Measurements from ENCODE around the gene IFT43.
"Not testable (repeated sequence)": the region's sequence is repeated elsewhere in the genome, so short reads cannot be mapped to it uniquely, and the experiment has no call there.

The IFT43 gene

GRCh38 chr14:76002383-76002782 is 16.8 kb downstream of the IFT43 start:
- Histone ChIP-seq H3K4me1 (ENCODE audit: control insufficient read depth, insufficient read depth, low read length) (no peaks in the 10 kb centered on the region), H3K4me3 (ENCODE audit: low read length) (no peak overlapping the region), H3K27me3 (ENCODE audit: control insufficient read depth, insufficient read depth, low read length) (no peaks in the 10 kb centered on the region), H3K9ac (ENCODE audit: low read length) (no peak overlapping the region), H3K36me3 (ENCODE audit: control insufficient read depth, insufficient read depth, low read length) (no peaks in the 10 kb centered on the region), H3K9me3 (ENCODE audit: control insufficient read depth, low read length) (no peaks in the 10 kb centered on the region)

GRCh38 chr14:76006253-76006652 is 20.7 kb downstream of the IFT43 start:
- Histone ChIP-seq H3K27me3 (ENCODE audit: control insufficient read depth, insufficient read depth, low read length) (no peaks in the 10 kb centered on the region), H3K9me3 (ENCODE audit: control insufficient read depth, low read length) (no peaks in the 10 kb centered on the region), H3K36me3 (ENCODE audit: control insufficient read depth, insufficient read depth, low read length) (no peaks in the 10 kb centered on the region), H3K4me3 (ENCODE audit: low read length) (no peak overlapping the region), H3K4me1 (ENCODE audit: control insufficient read depth, insufficient read depth, low read length) (no peaks in the 10 kb centered on the region), H3K9ac (ENCODE audit: low read length) (no peak overlapping the region)

- Histone ChIP-seq H3K9ac (ENCODE audit: low read length) (no peak overlapping the region), H3K27me3 (ENCODE audit: control insufficient read depth, insufficient read depth, low read length) (no peaks in the 10 kb centered on the region), H3K4me1 (ENCODE audit: control insufficient read depth, insufficient read depth, low read length) (no peaks in the 10 kb centered on the region), H3K4me3 (ENCODE audit: low read length) (no peak overlapping the region), H3K36me3 (ENCODE audit: control insufficient read depth, insufficient read depth, low read length) (no peaks in the 10 kb centered on the region), H3K9me3 (ENCODE audit: control insufficient read depth, low read length) (no peaks in the 10 kb centered on the region)
Observed at GRCh38 chr14:76007379-76007778, 21.8 kb downstream of the IFT43 start.

- Histone ChIP-seq H3K9me3 (ENCODE audit: control insufficient read depth, low read length) (no peaks in the 10 kb centered on the region), H3K4me1 (ENCODE audit: control insufficient read depth, insufficient read depth, low read length) (no peaks in the 10 kb centered on the region), H3K4me3 (ENCODE audit: low read length) (no peak overlapping the region), H3K27me3 (ENCODE audit: control insufficient read depth, insufficient read depth, low read length) (no peaks in the 10 kb centered on the region), H3K9ac (ENCODE audit: low read length) (no peak overlapping the region), H3K36me3 (ENCODE audit: control insufficient read depth, insufficient read depth, low read length) (no peaks in the 10 kb centered on the region)
Observed at GRCh38 chr14:76007852-76008251, 22.3 kb downstream of the IFT43 start.

- H3K9ac ChIP-seq (ENCODE audit: low read length); H3K27me3 ChIP-seq (ENCODE audit: control insufficient read depth, insufficient read depth, low read length); H3K4me1 ChIP-seq (ENCODE audit: control insufficient read depth, insufficient read depth, low read length); H3K9me3 ChIP-seq (ENCODE audit: control insufficient read depth, low read length); H3K36me3 ChIP-seq (ENCODE audit: control insufficient read depth, insufficient read depth, low read length); H3K4me3 ChIP-seq (ENCODE audit: low read length): not testable (repeated sequence)
Observed at GRCh38 chr14:76009627-76010026, 24.1 kb downstream of the IFT43 start.

GRCh38 chr14:76011930-76012329 is 26.4 kb downstream of the IFT43 start:
- Histone ChIP-seq H3K9ac (ENCODE audit: low read length) (no peak overlapping the region), H3K4me1 (ENCODE audit: control insufficient read depth, insufficient read depth, low read length) (no peaks in the 10 kb centered on the region), H3K9me3 (ENCODE audit: control insufficient read depth, low read length) (no peaks in the 10 kb centered on the region), H3K36me3 (ENCODE audit: control insufficient read depth, insufficient read depth, low read length) (peaks cover 5% of the 10 kb centered on the region), H3K27me3 (ENCODE audit: control insufficient read depth, insufficient read depth, low read length) (no peaks in the 10 kb centered on the region), H3K4me3 (ENCODE audit: low read length) (no peak overlapping the region)

DNA sequence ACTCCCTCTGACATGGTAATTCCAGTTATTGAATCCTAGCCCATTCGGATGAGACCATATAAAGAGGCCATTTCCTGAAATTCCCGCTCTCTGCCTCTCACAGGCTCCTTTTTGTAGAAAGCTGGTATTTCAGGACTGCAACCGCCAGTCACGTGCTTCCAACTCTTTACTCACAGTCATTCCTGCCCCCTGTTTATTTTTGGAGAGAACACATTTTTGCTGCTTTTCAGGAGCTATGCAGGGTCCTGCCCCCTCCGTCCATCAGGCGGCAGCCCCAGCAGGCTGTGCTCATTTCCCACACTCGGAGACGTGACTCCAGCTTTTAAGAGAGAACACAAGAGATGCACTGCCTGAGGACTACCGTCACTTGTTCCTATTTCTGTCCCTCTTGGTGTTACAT is 26.8 kb downstream of the IFT43 start:
- Histone ChIP-seq H3K4me1 (ENCODE audit: control insufficient read depth, insufficient read depth, low read length) (no peaks in the 10 kb centered on the region), H3K9me3 (ENCODE audit: control insufficient read depth, low read length) (no peaks in the 10 kb centered on the region), H3K4me3 (ENCODE audit: low read length) (no peak overlapping the region), H3K27me3 (ENCODE audit: control insufficient read depth, insufficient read depth, low read length) (no peaks in the 10 kb centered on the region), H3K36me3 (ENCODE audit: control insufficient read depth, insufficient read depth, low read length) (peaks cover 5% of the 10 kb centered on the region), H3K9ac (ENCODE audit: low read length) (no peak overlapping the region)

- H3K4me1 ChIP-seq (ENCODE audit: control insufficient read depth, insufficient read depth, low read length): no peaks in the 10 kb centered on the region
- H3K9ac ChIP-seq (ENCODE audit: low read length): no peak overlapping the region
- H3K9me3 ChIP-seq (ENCODE audit: control insufficient read depth, low read length): no peaks in the 10 kb centered on the region
- H3K4me3 ChIP-seq (ENCODE audit: low read length): no peak overlapping the region
- peaks cover 5% of the 10 kb centered on the region for H3K36me3 ChIP-seq (ENCODE audit: control insufficient read depth, insufficient read depth, low read length)
- no peaks in the 10 kb centered on the region for H3K27me3 ChIP-seq (ENCODE audit: control insufficient read depth, insufficient read depth, low read length)
Observed at GRCh38 chr14:76015191-76015590, 29.6 kb downstream of the IFT43 start.

- Histone ChIP-seq H3K9me3 (ENCODE audit: control insufficient read depth, low read length) (no peaks in the 10 kb centered on the region), H3K36me3 (ENCODE audit: control insufficient read depth, insufficient read depth, low read length) (peaks cover 5% of the 10 kb centered on the region), H3K9ac (ENCODE audit: low read length) (no peak overlapping the region), H3K4me1 (ENCODE audit: control insufficient read depth, insufficient read depth, low read length) (no peaks in the 10 kb centered on the region), H3K27me3 (ENCODE audit: control insufficient read depth, insufficient read depth, low read length) (no peaks in the 10 kb centered on the region), H3K4me3 (ENCODE audit: low read length) (no peak overlapping the region)
Observed at GRCh38 chr14:76015668-76016067, 30.1 kb downstream of the IFT43 start.

DNA sequence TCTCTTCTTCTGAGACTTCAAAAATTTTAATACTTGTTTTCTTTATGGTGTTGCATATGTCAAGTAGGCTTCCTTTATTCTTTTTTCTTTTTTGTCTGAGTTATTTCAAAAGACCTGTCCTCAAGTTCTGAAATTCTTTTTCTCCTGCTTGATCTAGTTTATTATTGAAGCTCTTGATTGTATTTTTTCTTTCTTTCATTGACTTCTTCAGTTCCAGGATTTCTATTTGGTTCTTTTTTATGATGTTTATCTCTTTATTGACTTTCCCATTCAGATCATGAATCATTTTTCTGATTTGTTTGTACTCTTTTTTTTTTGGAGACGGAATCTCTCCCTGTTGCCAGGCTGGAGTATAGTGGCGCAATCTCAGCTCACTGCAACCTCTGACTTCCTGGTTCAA is 34.1 kb downstream of the IFT43 start:
- no peaks in the 10 kb centered on the region for H3K4me1 ChIP-seq (ENCODE audit: control insufficient read depth, insufficient read depth, low read length)

DNA sequence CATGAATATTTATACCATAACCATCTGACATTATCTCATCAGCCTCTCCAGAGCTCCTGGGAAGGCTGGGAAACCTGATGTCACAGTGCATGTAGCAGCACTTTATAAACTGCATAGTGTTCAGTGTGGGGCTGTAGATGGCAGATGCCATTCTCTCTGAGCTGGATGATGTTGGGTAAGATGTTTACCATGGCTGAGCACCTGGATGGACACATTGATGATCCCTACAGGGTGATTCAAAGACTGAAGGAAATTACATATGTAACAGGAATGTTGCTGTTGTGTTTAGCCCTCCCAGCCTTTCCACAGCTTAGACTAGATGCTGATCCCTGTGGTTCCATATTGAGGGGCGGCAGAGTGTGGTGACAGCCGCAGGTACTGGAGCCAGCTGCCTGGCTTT is 37.4 kb downstream of the IFT43 start:
- H3K9me3 ChIP-seq (ENCODE audit: control insufficient read depth, low read length): no peaks in the 10 kb centered on the region
- no peaks in the 10 kb centered on the region for H3K27me3 ChIP-seq (ENCODE audit: control insufficient read depth, insufficient read depth, low read length)
- H3K4me1 ChIP-seq (ENCODE audit: control insufficient read depth, insufficient read depth, low read length): no peaks in the 10 kb centered on the region
- no peak overlapping the region for H3K4me3 ChIP-seq (ENCODE audit: low read length)
- H3K9ac ChIP-seq (ENCODE audit: low read length): no peak overlapping the region
- peaks cover 4% of the 10 kb centered on the region for H3K36me3 ChIP-seq (ENCODE audit: control insufficient read depth, insufficient read depth, low read length)

More for the DNA sequence above, 34.1 kb downstream of the IFT43 start:
- no peak overlapping the region for H3K9ac ChIP-seq (ENCODE audit: low read length)
- no peak overlapping the region for H3K4me3 ChIP-seq (ENCODE audit: low read length)
- no peaks in the 10 kb centered on the region for H3K9me3 ChIP-seq (ENCODE audit: control insufficient read depth, low read length)
- H3K36me3 ChIP-seq (ENCODE audit: control insufficient read depth, insufficient read depth, low read length): peaks cover 4% of the 10 kb centered on the region
- H3K27me3 ChIP-seq (ENCODE audit: control insufficient read depth, insufficient read depth, low read length): no peaks in the 10 kb centered on the region

- H3K4me3 ChIP-seq (ENCODE audit: low read length): no peak overlapping the region
- H3K9me3 ChIP-seq (ENCODE audit: control insufficient read depth, low read length): no peaks in the 10 kb centered on the region
- no peak overlapping the region for H3K9ac ChIP-seq (ENCODE audit: low read length)
- H3K36me3 ChIP-seq (ENCODE audit: control insufficient read depth, insufficient read depth, low read length): peaks cover 4% of the 10 kb centered on the region
- H3K4me1 ChIP-seq (ENCODE audit: control insufficient read depth, insufficient read depth, low read length): no peaks in the 10 kb centered on the region
- no peaks in the 10 kb centered on the region for H3K27me3 ChIP-seq (ENCODE audit: control insufficient read depth, insufficient read depth, low read length)
Observed at GRCh38 chr14:76023757-76024156, 38.2 kb downstream of the IFT43 start.

GRCh38 chr14:76024211-76024907 is 38.8 kb downstream of the IFT43 start:
- H3K9me3 ChIP-seq (ENCODE audit: control insufficient read depth, low read length): no peaks in the 10 kb centered on the region
- H3K4me1 ChIP-seq (ENCODE audit: control insufficient read depth, insufficient read depth, low read length): no peaks in the 10 kb centered on the region
- no peak overlapping the region for H3K9ac ChIP-seq (ENCODE audit: low read length)
- H3K4me3 ChIP-seq (ENCODE audit: low read length): no peak overlapping the region
- H3K36me3 ChIP-seq (ENCODE audit: control insufficient read depth, insufficient read depth, low read length): peaks cover 4% of the 10 kb centered on the region
- no peaks in the 10 kb centered on the region for H3K27me3 ChIP-seq (ENCODE audit: control insufficient read depth, insufficient read depth, low read length)
